Fibroblast of skin of right biceps (primary cell): ENCODE results near the gene SLBP.
A peak's percentile ranks its signal among the peaks of the same experiment; 100 is the strongest.

Experiments used
- DNase-seq: peaks from one replicate; pipeline ENCODE4 v3.0.0-alpha.2; 2013

SLBP gene

DNA sequence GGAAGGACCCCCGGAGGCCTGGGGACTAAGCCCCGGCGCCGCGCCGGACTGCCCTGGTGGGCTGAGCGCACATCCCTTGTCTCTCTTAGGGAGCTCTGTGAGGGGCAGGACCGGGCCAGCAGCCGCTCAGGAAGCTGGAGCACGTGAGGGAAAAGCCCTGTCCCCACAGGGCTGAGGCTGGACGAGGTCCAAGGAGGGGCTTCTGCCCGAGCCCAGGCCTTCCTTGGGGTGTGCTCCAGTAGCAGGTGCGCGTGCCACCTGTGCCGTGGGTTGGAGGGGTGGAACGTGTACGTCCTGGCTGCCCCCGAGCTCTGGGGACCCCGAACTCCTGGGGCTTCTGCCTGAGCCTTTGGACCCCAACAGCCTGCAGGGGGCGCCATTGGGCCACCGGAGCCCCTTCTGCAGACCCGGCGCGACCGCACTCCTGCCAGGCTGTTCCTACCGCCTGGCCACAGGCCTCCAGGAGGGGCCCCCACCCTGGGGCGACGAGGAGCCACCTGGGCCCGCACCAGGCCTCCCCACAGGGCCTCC lies 36.4 kb upstream of the SLBP start:
- DNase-seq, result peak; percentile 59

DNA sequence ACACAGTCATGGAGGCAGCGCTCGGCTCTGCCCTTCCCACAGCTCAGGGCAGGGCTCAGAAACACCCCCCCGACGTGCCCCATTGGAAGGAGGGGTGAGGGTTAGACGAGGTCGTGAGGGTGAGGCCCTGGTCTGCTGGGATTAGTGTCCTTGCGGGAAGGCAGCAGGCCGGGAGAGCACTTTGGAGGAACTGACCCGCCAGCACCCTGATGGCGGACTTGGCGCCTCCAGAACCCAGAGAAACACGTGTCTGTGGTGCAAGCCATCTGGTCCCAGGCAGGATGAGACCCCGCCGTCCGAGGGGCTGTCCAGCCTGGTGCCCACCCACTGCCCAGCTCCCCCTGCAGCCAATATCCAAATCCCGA lies 35.5 kb upstream of the SLBP start:
- DNase-seq, result no peak

DNA sequence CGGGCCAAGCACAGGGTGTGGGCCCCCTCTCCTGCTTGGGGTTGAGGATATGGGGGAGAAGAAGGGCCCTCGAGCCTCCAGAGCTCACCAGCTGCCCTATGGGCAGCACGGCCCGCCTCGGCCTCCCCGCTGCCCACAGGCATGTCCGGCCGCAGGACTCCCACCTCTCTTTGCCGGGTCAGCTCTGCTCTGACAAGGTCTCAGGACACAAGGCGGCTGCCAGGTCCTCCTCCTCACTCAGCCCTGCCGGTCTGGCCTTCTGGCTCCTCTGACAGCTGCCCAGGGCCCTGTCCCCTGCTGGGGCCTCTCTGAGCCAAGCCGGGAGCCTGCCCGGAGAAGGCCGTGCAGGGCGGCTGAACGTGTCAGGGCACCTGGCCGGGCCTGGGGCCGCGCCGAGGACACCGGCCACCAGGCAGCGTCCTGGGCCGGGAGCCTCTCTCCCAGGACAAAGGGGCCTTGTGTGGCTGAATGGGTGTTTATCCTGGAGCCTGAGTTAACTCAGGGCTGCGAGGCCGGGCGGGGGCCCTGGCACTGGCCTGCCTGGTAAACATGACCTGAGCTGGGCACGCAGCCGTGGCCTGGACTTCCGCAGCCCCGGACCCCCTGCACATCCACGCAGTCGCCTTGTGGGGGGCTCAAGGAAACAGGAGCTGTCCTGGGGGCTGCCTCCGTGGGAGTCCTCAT lies 34.9 kb upstream of the SLBP start:
- no peak for DNase-seq

DNA sequence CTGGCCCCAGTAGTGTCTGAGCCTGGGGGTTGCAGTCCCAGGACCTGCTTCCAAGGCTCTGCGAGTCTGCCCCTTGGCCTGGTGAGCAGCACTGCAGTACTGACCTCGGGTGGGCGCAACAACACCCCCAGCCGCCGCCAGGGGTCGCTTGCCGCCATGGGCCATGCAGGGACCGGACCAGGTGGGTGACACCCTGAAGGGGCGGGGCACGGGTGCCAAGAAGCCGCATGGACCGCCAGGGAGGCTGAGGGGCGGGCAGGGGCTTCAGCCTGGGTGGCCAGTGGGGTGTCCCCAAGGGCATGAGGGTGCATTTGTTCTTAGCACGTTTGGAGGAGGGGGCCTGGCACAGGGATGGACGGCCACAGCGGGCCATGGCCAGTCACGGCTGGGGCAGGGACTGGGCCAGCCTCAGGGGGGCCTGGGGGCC lies 34.2 kb upstream of the SLBP start:
- DNase-seq, result peak; percentile 64

DNA sequence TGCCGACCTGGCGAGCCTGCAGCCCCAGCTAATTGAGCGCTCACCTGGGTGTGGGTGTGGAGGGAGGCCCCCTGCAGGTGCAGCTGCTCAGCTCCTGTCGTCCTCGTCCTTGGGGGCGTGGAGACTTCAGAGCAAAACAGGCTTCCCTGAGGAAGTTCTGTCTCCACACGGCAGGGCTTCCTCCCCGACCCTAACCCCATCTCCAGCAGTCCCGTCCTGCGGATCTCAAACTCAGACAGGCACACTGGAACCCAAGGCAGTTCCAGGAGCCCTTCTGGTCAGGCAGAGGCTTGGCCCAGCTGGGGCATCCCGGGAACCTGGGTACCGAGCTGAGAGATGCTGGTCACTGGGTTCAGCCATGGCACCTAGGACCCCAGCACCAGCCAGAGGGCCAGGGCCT lies 33.6 kb upstream of the SLBP start:
- DNase-seq, result no peak

DNA sequence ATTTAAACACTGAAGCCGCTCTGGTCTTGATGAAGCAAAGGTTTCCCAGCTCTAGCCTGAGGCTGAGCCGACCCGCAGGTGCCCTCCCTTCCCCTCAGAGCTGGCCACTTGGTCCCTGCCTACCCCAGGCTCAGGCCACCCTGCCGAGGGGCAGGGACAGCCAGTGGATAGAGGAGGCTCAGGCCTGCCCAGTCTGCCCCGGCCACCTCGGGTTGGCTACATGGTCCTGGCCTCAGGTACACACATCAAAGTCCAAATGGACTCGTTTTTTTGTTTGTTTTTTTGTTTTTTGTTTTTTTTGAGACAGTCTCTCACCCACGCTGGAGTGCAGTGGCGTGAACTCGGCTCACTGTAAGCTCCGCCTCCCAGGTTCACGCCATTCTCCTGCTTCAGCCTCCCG lies 33.0 kb upstream of the SLBP start:
- DNase-seq, result no peak

DNA sequence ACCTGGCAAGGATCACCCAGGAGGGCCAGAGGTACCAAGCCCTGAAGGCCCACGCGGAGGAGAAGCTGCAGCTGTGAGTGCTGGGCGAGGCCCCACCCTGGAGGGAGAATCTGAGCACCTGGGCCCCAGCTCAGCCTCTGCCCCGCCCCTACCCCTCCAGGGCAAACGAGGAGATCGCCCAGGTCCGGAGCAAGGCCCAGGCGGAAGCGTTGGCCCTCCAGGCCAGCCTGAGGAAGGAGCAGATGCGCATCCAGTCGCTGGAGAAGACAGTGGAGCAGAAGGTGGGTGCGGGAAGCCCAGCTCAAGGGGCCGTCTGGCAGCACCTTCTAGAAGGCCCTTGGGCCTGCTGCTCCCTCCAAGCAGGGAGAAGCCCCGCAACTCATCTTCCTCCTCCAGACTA lies 32.4 kb upstream of the SLBP start:
- DNase-seq, result no peak

DNA sequence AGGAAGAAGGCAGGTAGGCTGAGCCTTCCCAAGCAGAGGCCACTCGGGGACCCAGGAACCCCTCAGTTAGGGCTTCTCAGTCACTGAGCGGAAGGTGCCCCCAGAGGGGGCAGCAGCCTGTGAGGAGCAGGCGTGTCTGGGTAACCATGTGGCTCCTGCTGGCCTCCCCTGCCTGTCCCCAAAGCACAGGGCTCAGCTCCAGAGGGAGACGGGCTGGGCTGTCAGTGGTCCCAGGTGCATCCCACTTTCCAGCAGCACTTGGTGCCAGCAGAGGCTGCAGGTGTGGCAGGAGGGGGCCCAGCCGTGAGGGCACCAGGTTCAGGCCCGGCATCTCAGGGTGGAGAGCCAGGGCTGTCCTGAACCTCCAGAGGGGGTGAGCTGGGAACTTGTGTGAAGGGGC lies 31.9 kb upstream of the SLBP start:
- no peak for DNase-seq

DNA sequence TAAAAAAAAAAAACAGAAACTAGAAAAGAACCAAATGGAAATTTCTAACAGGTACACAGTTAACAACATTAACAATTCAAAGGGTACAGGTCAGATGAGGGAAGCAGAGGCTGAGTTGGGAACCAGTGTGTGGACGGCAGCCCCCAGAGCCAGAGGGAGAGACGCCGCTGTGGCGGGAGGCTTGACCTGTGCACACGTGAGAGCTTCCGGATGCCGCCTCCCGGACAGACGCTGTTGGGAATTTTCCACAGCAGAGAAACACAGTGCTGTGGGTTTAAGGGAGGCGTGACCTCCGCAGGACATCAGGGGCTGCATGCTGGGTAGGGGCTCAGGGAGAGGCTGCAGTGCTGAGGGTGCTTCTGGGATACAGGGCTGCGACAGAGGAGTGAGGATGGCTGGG lies 31.4 kb upstream of the SLBP start:
- DNase-seq, result no peak

DNA sequence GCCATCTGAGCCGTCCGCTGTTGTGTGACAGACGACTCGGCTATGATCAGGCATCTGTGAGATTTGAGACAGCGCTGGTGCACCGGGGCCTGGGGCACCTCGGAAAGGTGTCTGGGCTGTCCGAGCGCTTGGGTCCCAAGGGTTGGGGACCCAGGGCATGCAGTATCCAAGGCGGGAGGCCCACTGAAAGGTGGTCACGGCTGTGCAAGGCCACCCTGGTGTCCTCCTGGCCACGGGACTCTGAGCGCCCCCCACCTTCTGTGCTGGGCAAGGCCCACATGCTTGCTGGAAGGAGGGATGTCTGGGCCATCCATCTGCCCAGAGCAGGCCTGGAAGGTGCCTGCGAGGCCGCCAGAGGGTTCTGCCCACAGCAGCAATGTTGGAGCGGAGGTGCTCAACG lies 29.1 kb upstream of the SLBP start:
- DNase-seq, result no peak

DNA sequence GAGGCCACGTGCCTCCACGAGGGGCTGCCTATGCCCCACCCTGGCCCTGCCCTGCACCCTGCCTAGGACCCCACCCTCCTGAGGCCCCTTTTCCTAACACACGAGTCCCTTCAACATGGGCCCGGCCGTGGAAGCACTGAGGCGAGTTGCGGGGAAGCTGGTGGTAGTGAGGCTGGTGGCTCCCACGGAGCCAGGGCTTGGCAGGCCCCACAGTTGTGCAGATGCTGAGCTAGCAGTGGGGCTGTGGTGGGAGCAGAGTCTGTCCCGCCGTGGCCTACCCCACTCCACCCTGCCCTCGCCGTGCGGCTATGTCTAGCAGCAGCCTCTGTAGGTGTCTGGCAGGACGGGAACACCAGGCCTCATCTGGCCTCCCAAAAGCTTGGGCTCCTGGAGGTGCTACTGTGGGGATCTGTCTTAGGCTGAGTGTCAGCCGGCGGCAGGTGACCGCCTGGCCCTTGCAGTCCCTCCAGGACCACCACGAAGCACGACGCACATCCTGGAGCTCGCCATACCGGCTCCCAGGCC lies 28.0 kb upstream of the SLBP start:
- DNase-seq, result no peak

DNA sequence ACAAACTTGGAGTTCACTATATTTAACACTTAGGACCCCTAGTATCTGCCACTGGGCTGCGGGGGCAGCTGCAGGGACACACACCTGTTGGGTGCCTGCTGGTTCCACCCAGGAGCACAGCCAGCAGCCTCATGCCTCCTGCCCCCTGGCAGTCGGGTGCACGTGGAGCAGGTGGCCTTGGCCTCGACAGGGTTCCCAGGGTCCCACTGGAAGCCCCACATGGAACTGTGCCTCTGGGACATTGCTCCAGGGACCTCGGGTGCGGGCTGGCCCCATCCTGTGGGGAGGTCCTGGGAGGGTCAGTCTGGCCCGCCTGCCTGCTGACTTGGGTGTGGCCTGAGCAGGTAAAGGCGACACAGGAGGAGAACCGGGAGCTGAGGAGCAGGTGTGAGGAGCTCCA lies 27.2 kb upstream of the SLBP start:
- no peak for DNase-seq

DNA sequence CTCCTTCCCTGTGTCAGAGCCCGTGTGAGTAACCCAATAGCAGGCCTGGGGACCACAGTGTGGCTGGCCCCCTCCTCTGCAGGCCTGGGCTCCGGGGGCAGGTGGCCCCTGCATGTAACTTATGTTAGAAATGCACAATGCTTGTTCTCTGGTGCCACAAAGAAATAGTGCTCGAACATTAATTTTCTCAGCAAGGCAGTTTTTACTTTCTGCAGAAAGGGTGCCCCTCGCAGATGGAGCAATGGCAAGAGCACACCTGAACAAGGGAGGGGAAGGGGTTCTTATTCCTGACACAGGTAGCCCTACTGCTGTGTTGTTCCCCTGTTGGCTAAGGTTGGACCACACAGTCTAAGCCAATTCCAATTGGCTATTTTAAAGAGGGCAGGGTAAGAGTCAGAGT lies 26.3 kb upstream of the SLBP start:
- no peak for DNase-seq

DNA sequence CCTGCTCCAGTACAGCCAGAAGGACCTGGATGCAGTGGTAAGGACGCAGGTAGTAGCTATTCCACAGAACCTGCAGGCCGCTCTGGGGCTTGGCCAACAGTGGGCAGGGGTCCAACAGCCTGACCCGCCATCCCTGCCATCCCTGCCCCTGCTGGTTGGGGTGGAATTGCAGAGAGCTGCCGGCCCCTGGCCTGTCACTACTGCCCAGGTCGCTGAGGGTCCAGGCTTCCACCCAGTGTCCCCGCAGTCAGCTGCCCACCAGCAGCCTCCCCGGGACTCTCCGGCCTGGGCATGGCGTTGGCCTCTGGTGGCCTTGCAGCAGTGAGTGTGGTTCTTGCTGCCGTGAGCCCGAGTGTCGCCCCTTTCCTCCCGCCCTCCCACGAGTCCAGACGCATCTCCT lies 25.5 kb upstream of the SLBP start:
- DNase-seq, result no peak

DNA sequence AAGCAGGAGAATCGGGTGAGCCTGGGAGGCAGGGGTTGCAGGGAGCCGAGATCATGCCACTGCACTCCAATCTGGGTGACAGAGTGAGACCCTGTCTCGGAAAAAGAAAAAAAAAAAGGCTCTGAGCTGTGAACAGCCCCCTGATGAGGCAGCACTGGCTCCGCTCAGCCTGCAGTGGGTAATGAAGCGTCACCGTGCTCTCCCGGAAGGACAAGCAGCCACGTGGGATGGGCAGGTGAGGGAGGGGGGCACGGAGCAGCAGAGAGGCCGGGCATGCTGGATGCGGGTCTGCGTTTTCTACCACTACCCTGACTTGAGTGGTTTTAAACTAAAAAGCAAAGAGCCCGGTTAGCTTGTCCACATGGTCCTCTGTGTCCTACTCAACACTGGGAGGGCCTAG lies 24.7 kb upstream of the SLBP start:
- DNase-seq, result no peak

DNA sequence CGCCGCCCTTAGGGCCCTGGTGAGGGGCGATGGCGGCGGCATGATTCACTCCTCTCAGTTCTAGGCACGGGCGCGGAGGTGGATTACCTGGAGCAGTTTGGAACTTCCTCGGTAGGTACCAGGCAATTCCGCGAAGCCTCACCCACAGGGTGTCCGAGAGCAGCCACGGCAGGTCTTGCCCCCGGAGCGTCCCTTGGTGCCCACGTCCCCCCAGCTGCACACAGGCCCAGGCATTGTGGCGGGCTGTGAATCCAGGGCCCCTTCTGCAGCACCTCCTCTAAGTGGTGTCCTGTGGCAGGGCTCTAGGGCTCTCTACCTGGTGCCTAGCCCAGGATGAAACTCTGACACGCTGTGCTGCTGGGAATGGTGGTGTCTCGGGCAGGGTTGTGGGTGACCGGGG lies 23.1 kb upstream of the SLBP start:
- DNase-seq, result no peak

DNA sequence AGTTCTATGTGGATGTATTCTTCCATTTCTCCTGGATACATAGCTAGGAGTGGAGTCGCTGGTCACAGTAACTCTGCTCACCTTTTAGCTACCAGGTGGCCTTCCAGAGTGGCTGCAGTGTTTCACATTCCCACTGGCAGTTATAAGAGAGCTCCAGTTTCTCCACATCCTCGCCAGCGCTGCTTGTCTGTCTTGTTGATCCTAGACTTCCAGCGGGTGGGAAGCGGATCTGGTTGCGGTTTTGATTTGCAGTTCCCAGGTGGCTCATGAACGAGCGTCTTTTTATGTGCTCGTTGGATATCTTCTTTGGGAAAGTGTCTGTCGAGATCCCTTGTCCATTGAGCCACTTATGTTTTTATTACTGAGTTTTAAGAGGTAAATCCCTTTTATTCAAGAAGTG lies 20.8 kb upstream of the SLBP start:
- DNase-seq, result no peak

DNA sequence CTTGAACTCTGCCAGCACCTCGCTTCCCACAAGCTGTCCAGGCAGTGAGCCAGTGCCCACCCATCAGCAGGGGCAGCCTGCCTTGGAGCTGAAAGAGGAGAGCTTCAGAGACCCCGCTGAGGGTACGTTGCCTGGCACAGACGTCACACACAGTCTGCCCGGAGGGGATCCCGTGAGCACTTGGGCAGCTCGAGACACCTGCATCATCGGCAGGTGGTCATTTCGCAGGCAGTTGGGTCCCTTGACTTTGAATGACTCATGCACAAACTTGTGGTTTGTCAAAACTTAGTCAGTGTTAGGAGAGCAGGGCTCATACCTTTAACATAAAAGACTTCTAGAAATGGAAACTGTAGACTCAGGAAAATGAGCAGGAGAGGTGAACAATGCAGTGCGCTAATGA lies 19.1 kb upstream of the SLBP start:
- DNase-seq, result no peak

DNA sequence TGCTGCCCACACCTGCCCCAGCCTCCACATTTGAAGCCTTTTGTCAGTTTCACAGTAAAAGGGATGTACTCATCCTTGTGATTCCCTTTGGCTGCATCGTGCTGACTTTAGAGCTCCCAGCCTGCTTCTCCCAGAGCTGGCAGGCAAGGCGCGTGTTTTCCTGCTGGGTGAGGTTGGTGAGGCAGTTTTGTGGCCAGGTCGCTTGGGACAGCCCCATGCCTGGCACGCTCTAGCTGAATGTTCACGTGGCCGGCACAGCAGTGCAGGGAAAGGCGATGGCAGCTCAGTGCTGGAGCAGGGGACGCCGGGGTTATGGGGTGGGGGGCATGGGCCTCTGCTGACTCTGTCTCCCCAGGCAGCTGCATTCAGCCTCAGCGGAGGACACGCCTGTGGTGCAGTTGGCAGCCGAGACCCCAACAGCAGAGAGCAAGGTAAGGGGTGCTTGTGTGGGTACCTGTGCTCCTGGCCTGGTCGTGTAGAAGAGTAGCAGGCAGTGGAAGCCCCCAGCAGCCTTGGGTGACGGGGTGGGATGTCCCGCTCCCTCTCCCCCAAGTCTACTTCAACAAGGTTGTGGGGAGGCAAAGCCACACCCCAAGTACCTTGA lies 18.5 kb upstream of the SLBP start:
- DNase-seq, result no peak

DNA sequence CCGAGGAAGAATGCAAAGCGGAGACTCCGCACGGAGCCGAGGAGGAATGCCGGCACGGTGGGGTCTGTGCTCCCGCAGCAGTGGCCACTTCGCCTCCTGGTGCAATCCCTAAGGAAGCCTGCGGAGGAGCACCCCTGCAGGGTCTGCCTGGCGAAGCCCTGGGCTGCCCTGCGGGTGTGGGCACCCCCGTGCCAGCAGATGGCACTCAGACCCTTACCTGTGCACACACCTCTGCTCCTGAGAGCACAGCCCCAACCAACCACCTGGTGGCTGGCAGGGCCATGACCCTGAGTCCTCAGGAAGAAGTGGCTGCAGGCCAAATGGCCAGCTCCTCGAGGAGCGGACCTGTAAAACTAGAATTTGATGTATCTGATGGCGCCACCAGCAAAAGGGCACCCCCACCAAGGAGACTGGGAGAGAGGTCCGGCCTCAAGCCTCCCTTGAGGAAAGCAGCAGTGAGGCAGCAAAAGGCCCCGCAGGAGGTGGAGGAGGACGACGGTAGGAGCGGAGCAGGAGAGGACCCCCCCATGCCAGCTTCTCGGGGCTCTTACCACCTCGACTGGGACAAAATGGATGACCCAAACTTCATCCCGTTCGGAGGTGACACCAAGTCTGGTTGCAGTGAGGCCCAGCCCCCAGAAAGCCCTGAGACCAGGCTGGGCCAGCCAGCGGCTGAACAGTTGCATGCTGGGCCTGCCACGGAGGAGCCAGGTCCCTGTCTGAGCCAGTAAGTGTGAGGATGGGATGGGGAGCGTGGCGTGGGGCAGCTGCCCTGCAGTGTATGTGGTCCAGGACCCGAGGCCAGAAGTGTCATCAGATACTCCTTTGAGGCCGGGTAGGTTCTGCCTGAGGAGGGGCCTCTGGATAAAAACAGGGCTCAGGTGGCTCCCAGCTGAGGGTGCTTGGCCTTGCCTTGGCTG lies 16.2 kb upstream of the SLBP start:
- DNase-seq, result no peak

DNA sequence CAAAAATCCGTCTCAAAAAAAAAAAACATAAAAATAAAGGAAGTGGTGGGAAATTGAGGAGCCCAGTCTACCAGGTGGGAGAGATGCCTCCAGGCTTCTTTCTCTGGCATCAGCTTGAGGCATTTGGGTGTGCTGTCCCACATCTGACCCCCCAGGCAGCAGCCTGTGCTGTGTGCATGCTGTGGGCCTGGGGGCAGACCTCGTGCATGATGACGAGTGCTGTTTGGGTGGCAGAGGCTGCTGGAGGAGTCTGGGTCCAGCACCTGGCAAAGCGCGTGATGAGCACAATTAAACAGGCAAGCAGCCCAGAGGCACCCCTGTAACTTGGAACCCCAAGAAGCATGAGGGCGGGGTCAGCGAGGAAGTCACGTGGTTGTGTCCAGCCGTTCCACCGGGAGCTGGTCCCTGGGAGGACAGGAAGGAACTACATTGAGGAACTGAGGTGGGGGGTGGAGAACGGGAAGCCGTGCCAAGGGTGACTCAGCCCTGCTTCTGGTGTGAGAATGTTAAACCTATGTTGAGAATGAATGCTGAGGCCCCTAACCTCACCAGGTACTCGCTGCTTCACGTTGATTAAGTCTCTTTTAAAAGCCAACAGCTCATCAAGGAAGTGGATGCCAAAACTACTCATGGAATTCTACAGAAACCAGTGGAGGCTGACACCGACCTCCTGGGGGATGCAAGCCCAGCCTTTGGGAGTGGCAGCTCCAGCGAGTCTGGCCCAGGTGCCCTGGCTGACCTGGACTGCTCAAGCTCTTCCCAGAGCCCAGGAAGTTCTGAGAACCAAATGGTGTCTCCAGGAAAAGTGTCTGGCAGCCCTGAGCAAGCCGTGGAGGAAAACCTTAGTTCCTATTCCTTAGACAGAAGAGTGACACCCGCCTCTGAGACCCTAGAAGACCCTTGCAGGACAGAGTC lies 15.3 kb upstream of the SLBP start:
- DNase-seq, result peak; percentile 78

DNA sequence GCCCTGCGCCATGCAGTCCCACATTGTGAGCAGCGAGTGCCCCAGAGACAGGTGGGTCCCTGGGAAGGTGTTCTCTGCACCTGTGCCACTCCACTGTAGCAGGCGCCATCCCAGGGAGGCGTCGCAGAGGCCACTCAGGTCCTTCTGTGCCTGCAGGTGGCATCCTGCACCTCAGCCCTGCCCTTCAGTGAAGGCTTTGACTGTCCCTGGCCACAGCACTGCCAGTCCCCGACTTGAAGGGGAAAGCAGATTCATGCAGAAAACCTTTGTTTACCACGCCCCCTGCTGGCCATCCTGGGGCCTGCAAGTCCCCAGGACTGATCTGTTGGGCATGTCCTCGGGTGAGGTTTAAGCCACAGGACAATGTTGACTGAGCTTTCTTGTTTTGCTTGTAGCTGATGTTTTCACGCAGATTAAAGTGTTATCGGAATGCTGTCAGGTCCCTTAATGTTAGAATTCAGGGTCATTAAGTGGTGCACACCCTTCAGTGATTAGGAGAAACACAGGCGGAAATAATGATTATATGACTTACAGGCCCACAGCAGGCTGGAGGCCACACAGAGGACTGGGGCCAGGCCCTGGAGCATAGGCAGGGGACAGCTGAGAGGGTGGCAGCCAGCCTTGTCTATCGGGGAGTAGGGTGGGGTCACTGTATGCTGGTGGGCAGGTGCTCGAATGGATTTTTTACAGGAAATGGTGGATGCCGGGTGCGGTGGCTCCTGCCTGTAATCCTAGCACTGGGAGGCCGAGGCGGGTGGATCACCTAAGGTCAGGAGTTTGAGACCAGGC lies 14.2 kb upstream of the SLBP start:
- DNase-seq, result peak; percentile 72
